Immature natural killer cell (primary cell): ENCODE data around the gene MAP2. TPM values are rescaled to one million over a fixed set of nuclear protein-coding genes. Genes with fewer than 3 reads are reported as not detected.

ENCODE experiments used
- DNase-seq, 3 donors: peaks; one replicate each; pipeline ENCODE4 v3.0.0; 2022; ENCODE audit warnings: mixed read lengths in 1 of 3
- H3K27ac Mint-ChIP-seq, 6 donors: one replicate each; pipeline ENCODE4 v1.8.0; 2020; ENCODE audit warnings: mixed read lengths in 6 of 6, mild to moderate bottlenecking in 5 of 6, inconsistent platforms in 4 of 6, moderate library complexity in 3 of 6
- H3K27me3 Mint-ChIP-seq, 3 donors: one replicate each; pipeline ENCODE4 v1.8.0; 2020 to 2021; ENCODE audit warnings: low read depth in 3 of 3, mild to moderate bottlenecking in 3 of 3, mixed read lengths in 3 of 3, moderate library complexity in 3 of 3, inconsistent platforms in 1 of 3
- H3K36me3 Mint-ChIP-seq, 3 donors: one replicate each; pipeline ENCODE4 v1.8.0; 2020; ENCODE audit warnings: mixed read lengths in 3 of 3, inconsistent platforms in 2 of 3, mild to moderate bottlenecking in 2 of 3
- H3K4me1 Mint-ChIP-seq, 2 donors: one replicate each; pipeline ENCODE4 v1.8.0; 2020; ENCODE audit warnings: inconsistent platforms in 2 of 2, mild to moderate bottlenecking in 2 of 2, mixed read lengths in 2 of 2, moderate library complexity in 1 of 2
- H3K4me3 Mint-ChIP-seq, 5 donors: one replicate each; pipeline ENCODE4 v1.8.0; 2020; ENCODE audit warnings: mild to moderate bottlenecking in 5 of 5, mixed read lengths in 5 of 5, inconsistent platforms in 3 of 5, moderate library complexity in 3 of 5
- H3K9me3 Mint-ChIP-seq, 6 donors: one replicate each; pipeline ENCODE4 v1.8.0; 2020; ENCODE audit warnings: mild to moderate bottlenecking in 6 of 6, mixed read lengths in 6 of 6, inconsistent platforms in 4 of 6, moderate library complexity in 3 of 6
- polyA plus RNA-seq, 3 donors: library from polyadenylated mRNA; unstranded; fragments of 300-500 nt; fragmentation: Illumina TruSeq; gene quantifications; one replicate each; pipeline ENCODE4 v1.2.3, GENCODE V29; 2021

The MAP2 gene, protein sequence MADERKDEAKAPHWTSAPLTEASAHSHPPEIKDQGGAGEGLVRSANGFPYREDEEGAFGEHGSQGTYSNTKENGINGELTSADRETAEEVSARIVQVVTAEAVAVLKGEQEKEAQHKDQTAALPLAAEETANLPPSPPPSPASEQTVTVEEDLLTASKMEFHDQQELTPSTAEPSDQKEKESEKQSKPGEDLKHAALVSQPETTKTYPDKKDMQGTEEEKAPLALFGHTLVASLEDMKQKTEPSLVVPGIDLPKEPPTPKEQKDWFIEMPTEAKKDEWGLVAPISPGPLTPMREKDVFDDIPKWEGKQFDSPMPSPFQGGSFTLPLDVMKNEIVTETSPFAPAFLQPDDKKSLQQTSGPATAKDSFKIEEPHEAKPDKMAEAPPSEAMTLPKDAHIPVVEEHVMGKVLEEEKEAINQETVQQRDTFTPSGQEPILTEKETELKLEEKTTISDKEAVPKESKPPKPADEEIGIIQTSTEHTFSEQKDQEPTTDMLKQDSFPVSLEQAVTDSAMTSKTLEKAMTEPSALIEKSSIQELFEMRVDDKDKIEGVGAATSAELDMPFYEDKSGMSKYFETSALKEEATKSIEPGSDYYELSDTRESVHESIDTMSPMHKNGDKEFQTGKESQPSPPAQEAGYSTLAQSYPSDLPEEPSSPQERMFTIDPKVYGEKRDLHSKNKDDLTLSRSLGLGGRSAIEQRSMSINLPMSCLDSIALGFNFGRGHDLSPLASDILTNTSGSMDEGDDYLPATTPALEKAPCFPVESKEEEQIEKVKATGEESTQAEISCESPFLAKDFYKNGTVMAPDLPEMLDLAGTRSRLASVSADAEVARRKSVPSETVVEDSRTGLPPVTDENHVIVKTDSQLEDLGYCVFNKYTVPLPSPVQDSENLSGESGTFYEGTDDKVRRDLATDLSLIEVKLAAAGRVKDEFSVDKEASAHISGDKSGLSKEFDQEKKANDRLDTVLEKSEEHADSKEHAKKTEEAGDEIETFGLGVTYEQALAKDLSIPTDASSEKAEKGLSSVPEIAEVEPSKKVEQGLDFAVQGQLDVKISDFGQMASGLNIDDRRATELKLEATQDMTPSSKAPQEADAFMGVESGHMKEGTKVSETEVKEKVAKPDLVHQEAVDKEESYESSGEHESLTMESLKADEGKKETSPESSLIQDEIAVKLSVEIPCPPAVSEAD (N-terminal part only)
- polyA plus RNA-seq: not detected

DNA sequence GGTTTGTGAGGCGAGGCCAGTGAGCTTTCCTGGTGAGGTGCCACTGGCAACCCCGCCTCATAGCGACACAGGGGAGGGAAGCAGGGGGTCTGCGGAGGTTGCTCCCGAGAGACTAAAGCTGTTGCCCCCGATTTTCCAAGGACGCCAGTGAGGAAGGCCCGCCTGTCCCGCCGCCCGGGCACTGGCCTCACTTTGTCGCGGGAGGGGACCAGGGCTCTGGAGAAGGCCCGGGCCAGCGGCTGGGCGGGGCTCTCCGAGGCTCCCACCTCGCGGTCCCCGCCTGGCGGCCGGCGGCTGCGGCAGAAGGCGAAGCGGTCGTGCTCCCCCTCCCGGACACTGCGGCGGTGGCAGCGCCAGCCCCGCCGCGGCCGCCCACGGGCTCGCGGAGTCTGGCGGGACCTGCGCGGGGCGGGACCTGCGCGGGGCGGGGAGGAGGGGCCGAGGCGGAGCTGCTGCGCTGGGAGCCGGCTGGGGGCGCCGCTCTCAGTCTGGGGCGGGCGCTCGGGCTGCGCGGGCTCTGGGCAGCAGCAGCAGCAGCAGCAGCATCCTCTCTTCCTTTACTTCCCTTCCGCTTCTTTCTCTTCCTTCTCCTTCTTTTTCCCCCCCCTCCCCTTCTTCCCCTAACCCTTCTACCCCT, at the start of gene MAP2:
Gene MAP2, plus strand, starts transcription at position 486 of the 637 bp plus-strand sequence. CDS start 229,124 bp downstream, outside the sequence.
- Mint-ChIP-seq H3K36me3 (no peaks in the 10 kb centered on the region), H3K4me1 (peaks cover 15 to 19% of the 10 kb centered on the region in 2 donors), H3K4me3 (peak within 1 kb of the TSS; percentile 60 to 75 (median 63)), H3K9me3 (peaks cover 0 to 12% (median 3%) of the 10 kb centered on the region in 6 donors), H3K27ac (no peak within 1 kb of the TSS), H3K27me3 (peaks cover 3 to 15% (median 5%) of the 10 kb centered on the region in 3 donors)
- peak; percentile 40 to 58 (median 43) for DNase-seq

GRCh38 chr2:209376686-209377085, 47.2 kb upstream of the MAP2 start:
- no peaks in the 10 kb centered on the region for H3K4me1 Mint-ChIP-seq
- no peak overlapping the region for H3K27ac Mint-ChIP-seq
- no peaks in the 10 kb centered on the region for H3K36me3 Mint-ChIP-seq
- peaks cover 0 to 1% (median 0%) of the 10 kb centered on the region in 3 donors for H3K27me3 Mint-ChIP-seq
- DNase-seq: no peak
- no peak overlapping the region for H3K4me3 Mint-ChIP-seq
- H3K9me3 Mint-ChIP-seq: peaks cover 16 to 48% (median 30%) of the 10 kb centered on the region in 6 donors

DNA sequence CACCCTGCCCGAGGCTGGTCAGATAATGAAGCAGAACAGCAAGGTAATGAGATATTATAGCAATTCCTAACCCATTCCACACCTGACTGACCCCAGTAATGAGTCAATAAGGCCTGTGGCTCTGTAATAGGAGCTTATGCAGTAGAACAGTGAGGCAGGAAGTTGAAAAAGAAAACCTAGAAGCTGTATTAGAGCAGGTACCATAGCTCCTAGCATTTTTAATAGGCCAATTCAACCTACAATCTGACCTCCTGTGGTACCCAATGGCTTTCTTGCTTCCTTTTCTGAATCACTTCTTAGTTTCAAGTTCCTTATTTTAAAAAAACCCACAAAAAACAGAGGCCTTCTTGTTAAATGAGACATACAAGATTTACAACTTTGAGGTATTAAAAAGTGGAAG, 43.6 kb upstream of the MAP2 start:
- H3K27ac Mint-ChIP-seq: no peak overlapping the region
- no peaks in the 10 kb centered on the region for H3K4me1 Mint-ChIP-seq
- no peak overlapping the region for H3K4me3 Mint-ChIP-seq
- H3K27me3 Mint-ChIP-seq: peaks cover 0 to 1% (median 0%) of the 10 kb centered on the region in 3 donors
- DNase-seq: no peak
- H3K36me3 Mint-ChIP-seq: no peaks in the 10 kb centered on the region
- H3K9me3 Mint-ChIP-seq: peaks cover 7 to 21% (median 15%) of the 10 kb centered on the region in 6 donors

- no peak for DNase-seq
- Mint-ChIP-seq H3K9me3 (peaks cover 2 to 17% (median 10%) of the 10 kb centered on the region in 6 donors), H3K36me3 (no peaks in the 10 kb centered on the region), H3K27ac (no peak overlapping the region), H3K27me3 (peaks cover 0 to 1% (median 0%) of the 10 kb centered on the region in 3 donors), H3K4me3 (no peak overlapping the region), H3K4me1 (no peaks in the 10 kb centered on the region)
These were observed 42.8 kb upstream of the MAP2 start for GRCh38 chr2:209381091-209381490.

DNA sequence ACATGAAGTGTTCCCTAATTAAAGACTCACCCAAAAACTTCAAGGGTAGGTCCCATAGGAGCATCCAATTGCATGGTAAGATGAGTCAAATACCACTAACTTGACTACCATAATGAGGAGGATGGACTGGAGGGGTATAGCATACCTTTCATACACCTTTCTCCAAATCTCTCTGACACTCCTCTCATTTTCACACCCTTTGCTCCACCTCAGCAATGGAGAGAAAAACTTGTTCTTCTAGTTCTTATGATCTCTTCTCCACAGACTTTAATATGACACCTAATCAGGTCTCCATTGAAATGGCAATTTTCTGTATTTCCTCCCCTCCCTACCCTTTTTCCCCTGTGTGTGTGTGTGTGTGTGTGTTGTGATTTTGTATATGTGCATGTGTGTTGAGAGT, 41.1 kb upstream of the MAP2 start:
- no peak for DNase-seq
- Mint-ChIP-seq H3K36me3 (no peaks in the 10 kb centered on the region), H3K27ac (no peak overlapping the region), H3K9me3 (peaks cover 0 to 12% (median 2%) of the 10 kb centered on the region in 6 donors), H3K4me3 (no peak overlapping the region), H3K4me1 (no peaks in the 10 kb centered on the region), H3K27me3 (peaks cover 0 to under 1% (median 0%) of the 10 kb centered on the region in 3 donors)

- Mint-ChIP-seq H3K27me3 (no peaks in the 10 kb centered on the region), H3K4me3 (no peak overlapping the region), H3K36me3 (no peaks in the 10 kb centered on the region), H3K4me1 (no peaks in the 10 kb centered on the region), H3K27ac (no peak overlapping the region), H3K9me3 (peaks cover 0 to 12% (median 0%) of the 10 kb centered on the region in 6 donors)
- DNase-seq: no peak
These were observed 40.6 kb upstream of the MAP2 start for GRCh38 chr2:209383212-209383611.

DNA sequence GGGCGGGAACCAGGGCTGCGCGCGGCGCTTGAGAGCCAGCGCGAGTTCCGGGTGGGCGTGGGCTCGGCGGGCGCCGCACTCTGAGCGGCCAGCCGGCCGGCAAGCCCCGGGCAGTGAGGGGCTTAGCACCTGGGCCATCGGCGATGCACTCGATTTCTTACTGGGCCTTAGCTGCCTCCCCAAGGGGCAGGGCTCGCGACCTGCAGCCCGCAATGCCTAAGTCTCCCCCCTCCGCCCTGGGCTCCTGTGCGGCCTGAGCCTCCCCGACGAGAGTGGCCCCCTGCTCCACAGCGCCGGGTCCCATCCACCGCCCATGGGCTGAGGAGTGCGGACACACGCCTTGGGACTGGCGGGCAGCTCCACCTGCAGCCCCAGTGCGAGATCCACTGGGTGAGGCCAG, 36.5 kb upstream of the MAP2 start:
- H3K36me3 Mint-ChIP-seq: no peaks in the 10 kb centered on the region
- H3K4me1 Mint-ChIP-seq: no peaks in the 10 kb centered on the region
- H3K27me3 Mint-ChIP-seq: no peaks in the 10 kb centered on the region
- peaks cover 0 to 12% (median 0%) of the 10 kb centered on the region in 6 donors for H3K9me3 Mint-ChIP-seq
- DNase-seq: no peak
- no peak overlapping the region for H3K4me3 Mint-ChIP-seq
- H3K27ac Mint-ChIP-seq: no peak overlapping the region

DNA sequence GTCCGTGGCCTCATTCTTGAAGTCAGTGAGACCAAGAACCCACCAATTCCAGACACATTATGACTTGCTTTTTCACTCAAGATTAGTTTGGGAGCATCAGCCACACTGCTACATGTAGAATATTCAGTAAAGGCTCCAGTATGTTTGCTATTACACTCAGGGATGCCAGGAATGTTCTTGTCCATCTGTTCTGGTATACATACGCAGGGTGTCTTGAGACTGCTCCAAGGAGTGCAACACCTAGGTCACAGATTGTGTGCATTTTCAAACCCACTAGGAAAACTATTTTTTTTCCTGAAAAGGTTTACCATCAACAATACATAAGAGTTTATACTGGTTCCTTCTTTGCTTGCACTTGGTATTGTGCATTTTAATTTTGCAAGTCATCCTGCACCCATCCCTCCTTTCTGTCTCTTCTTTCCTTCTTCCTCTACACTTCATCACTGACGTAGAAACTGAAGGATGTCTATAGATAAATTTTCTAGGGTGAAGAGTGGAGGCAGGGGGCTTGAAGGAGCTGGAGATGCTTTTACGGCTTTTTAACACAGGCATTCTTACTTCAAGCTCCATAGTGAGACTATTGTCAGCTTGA, 35.3 kb upstream of the MAP2 start:
- H3K4me3 Mint-ChIP-seq: no peak overlapping the region
- H3K4me1 Mint-ChIP-seq: no peaks in the 10 kb centered on the region
- H3K27ac Mint-ChIP-seq: no peak overlapping the region
- DNase-seq: no peak
- no peaks in the 10 kb centered on the region for H3K27me3 Mint-ChIP-seq
- H3K9me3 Mint-ChIP-seq: peaks cover 0 to 6% (median 0%) of the 10 kb centered on the region in 6 donors
- no peaks in the 10 kb centered on the region for H3K36me3 Mint-ChIP-seq

GRCh38 chr2:209389171-209389618, 34.7 kb upstream of the MAP2 start:
- DNase-seq: no peak
- Mint-ChIP-seq H3K27ac (no peak overlapping the region), H3K4me1 (no peaks in the 10 kb centered on the region), H3K27me3 (no peaks in the 10 kb centered on the region), H3K36me3 (no peaks in the 10 kb centered on the region), H3K9me3 (peaks cover 0 to 6% (median under 1%) of the 10 kb centered on the region in 6 donors), H3K4me3 (no peak overlapping the region)

GRCh38 chr2:209390839-209391238, 33.0 kb upstream of the MAP2 start:
- no peak overlapping the region for H3K27ac Mint-ChIP-seq
- H3K4me3 Mint-ChIP-seq: no peak overlapping the region
- H3K9me3 Mint-ChIP-seq: peaks cover 0 to 11% (median 2%) of the 10 kb centered on the region in 6 donors
- no peak for DNase-seq
- no peaks in the 10 kb centered on the region for H3K4me1 Mint-ChIP-seq
- H3K27me3 Mint-ChIP-seq: no peaks in the 10 kb centered on the region
- H3K36me3 Mint-ChIP-seq: no peaks in the 10 kb centered on the region

- no peak for DNase-seq
- Mint-ChIP-seq H3K4me1 (no peaks in the 10 kb centered on the region), H3K9me3 (peaks cover 0 to 9% (median 2%) of the 10 kb centered on the region in 6 donors), H3K4me3 (no peak overlapping the region), H3K27me3 (no peaks in the 10 kb centered on the region), H3K27ac (no peak overlapping the region), H3K36me3 (no peaks in the 10 kb centered on the region)
These were observed 32.0 kb upstream of the MAP2 start for GRCh38 chr2:209391776-209392401.

GRCh38 chr2:209395229-209395628, 28.6 kb upstream of the MAP2 start:
- Mint-ChIP-seq H3K36me3 (no peaks in the 10 kb centered on the region), H3K9me3 (peaks cover 0 to 9% (median 2%) of the 10 kb centered on the region in 6 donors), H3K4me1 (no peaks in the 10 kb centered on the region), H3K4me3 (no peak overlapping the region), H3K27ac (no peak overlapping the region), H3K27me3 (no peaks in the 10 kb centered on the region)
- no peak for DNase-seq
